Stimulated activated CD8-positive, alpha-beta memory T cell treated with anti-CD3 and anti-CD28 coated beads, Interleukin-15, amount 100 ng/mL, for 24 hours (primary cell): ENCODE measurements around the gene MYO1G.
"Not testable (repeated sequence)": the region's sequence is repeated elsewhere in the genome, so short reads cannot be mapped to it uniquely, and the experiment has no call there.

Source experiments
- DNase-seq: peaks from one replicate; pipeline ENCODE4 v3.0.0-alpha.2; 2020; ENCODE audit warnings: low read depth

The MYO1G gene

DNA sequence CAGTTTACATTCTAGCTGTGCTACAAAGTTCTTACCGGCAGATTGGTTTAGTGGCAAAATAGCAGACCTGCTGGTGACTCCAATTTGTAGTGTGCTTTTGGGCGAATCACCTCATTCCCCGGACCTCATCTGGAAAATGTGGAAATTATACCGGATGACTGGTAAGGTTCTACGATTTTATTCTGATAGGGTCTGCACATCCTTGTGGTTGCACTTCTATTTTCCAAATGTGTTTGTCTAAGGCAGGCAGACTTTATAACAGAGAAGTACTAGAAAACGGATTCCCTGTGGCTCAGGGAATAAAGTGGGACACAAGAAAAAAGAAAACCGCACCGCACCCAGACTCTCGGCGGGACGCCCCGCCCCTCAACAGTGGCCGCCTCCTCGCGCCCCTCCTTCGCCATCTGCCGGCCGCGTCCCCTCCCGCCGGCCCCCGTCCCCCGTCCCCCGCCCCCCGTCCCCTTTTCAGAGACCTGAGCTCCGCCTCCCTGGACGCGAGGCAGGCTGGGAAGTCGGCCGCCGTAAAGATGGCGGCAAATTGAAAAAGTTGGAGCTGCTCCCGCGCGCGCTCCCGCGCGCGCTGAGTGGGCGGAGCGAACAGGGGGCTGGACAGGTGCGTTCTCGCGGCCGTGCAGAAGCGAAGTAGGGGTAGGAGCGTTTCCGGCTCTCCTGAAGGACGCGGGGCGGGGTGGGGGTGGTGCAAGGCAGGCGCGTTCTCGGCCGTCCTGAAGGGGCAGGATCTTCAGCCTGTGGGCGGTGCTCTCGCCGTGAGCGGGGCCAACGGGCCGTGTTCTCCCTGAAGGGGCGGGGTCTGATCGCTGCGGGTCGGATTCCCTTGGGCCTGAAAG lies 20.7 kb upstream of the MYO1G start:
- DNase-seq = peak; percentile 92

DNA sequence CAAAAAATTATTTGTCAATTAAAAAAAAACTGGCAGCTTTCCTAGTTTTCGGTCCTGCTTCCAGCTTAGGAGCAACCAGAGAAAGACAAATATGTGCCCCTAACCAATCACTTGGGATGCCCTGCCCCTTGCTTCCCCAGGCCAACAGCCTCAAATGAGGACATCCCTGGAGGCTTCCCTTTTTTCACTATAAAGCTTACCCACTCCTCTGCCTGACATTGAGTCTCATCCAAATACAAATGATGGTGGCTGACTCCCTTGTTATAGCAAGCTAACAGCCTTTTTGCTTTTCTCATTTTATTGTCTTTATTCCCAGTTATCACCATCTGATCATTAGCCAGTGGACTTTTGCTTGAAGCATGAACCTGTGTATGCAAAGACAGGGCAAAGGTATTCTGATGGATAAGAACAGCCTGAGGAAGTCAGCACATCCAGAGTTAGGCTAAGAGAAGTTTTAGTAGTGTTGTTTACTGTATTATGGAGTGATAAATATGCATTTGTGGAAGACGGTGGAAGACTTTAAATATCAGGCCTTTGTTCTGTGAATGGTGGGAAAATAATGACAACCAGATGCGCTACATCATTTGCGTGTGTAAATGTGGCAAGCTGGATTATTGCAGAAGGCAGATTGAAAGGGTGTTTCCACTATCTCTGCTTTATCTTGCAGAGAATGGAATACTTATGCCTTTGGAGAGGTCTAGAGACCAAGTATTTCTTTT lies 19.5 kb upstream of the MYO1G start:
- no peak for DNase-seq

DNA sequence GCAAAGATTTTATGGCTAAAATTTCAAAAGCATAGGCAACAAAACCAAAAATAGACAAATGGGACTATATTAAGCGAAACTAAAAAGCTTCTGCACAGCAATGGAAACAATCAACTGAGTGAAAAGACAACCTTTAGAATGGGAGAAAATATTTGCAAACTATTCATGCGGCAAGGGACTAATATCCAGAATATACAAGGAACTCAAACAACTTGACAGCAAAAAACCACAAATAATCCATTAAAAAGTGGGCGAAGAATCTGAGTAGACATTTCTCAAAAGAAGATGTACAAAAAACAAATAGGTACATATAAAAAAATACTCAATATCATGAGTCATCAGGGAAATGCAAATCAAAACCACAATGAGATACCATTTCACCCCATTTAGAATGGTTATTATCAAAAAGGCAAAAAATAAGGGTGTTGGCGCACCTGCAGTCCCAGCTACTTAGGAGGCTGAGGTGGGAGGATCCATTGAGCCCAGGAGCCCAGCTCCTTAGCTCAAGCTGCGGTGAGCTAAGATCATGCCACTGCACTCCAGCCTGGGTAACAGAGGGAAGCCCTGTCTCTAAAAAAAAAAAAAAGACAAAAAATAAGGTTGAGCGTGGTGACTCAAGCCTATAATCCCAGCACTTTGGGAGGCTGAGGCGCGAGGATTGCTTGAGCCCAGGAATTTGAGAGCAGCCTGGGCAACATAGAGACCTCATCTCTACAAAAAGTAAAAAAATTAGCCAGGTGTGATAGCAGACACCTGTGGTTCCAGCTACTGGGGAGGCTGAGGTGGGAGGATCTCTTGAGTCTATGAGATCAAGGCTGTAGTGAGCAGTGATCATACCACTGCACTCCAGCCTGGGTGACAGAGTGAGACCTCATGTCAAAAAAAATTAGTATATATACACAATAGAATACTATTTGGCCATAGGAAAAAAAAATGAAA lies 17.0 kb upstream of the MYO1G start:
- DNase-seq = no peak

DNA sequence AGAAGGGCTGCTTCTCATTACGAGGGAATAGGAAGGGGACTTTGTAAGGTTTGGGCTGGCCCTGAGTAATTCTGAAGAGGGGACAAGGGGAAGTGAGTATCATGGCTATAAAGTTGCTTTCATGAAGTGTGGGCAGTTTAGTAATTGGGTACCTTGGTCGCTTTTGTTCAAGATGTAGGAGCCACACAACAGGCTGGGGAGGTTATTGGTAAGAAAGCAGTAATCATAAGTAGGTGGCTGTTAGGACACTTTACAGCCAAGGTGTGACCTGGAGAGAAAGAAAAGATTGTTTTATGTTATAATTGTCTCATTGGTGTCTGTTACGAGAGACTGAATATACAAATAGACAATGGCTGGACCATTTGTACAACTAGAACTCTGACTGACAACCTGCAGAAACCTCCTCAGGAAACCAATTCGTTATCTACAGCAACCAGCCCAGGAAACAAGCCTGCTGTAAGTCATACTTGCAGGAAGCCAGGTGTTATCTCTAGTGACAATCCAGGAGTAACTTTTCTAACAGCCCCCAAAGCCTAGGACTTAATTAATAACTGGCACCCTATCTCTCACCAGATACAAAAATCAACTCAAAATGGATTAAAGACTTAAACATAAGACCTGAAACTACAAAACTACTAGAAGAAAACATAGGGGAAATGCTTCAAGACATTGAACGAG lies 16.2 kb upstream of the MYO1G start:
- DNase-seq = no peak

DNA sequence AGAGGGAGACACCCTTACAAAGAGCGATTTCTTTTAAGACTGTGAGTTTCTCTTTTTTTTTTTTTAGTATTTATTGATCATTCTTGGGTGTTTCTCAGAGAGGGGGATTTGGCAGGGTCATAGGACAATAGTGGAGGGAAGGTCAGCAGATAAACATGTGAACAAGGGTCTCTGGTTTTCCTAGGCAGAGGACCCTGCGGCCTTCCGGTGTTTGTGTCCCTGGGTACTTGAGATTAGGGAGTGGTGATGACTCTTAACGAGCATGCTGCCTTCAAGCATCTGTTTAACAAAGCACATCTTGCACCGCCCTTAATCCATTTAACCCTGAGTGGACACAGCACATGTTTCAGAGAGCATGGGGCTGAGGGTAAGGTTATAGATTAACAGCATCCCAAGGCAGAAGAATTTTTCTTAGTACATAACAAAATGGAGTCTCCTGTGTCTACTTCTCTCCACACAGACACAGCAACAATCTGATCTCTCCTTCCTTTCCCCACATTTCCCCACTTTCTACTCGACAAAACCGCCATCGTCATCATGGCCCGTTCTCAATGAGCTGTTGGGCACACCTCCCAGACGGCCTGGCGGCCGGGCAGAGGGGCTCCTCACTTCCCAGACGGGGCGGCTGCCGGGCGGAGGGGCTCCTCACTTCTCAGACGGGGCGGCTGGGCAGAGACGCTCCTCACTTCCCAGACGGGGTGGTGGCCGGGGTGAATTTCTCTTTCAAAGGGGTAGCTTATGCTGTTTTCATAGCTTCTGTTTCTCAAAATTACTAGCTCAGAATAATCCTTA lies 13.4 kb upstream of the MYO1G start:
- not testable (repeated sequence) for DNase-seq

DNA sequence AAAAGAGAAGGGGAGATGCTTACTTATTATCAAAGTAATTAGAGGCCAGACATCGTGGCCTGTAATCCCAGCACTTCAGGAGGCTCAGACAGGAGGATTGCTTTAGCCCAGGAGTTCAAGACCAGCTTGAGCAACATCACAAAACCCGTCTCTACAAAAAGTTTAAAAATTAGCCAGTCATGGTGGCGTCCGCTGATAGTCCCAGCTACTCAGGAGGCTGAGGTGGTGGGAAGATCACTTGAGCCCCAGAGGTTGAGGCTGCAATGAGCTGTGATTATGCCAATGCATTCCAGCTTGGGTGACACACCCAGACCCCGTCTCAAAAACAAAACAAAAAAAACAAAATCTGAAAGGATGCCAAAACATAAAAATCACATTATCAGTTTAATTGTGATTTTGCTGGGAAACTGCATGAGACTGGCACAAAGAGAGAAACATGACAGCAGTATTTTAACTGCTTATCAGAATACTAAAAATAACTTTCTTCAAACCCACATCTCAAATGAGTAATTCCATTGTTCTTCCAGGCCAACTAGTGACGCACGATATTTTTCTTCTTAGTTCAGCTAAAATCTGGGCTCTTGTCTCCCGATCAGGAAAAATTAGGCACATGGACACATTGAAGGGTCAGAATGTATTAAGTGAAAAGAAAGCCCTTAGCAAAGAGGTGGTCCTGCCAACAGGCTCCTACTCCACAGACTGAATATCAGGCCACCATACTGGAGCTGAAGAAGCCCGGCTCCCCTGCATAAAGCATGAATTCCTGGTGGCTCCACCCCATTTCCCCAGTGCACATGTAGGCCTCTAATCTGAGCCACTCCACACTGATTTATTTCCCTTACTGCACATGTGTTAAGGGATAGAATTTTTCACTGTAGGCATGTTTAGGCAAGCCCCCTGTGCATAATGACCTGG lies 11.6 kb upstream of the MYO1G start:
- DNase-seq = no peak

DNA sequence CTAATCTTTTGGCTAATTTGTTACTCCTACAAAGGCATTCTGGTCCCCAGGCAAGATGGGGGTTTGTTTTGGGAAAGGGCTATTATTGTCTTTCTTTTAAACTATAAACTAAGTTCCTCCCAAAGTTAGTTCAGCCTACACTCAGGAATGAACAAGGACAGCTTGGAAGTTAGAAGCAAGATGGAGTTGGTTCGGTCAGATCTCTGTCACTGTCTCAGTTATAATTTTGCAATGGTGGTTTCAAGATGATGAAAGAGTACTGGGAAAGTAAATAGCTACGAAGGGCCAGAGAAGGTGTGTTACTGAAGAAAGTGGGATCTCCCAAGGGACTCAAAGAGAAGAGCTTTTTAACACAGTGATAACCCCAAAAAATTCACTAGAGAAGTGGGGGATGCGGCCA lies 10.3 kb upstream of the MYO1G start:
- DNase-seq = no peak

DNA sequence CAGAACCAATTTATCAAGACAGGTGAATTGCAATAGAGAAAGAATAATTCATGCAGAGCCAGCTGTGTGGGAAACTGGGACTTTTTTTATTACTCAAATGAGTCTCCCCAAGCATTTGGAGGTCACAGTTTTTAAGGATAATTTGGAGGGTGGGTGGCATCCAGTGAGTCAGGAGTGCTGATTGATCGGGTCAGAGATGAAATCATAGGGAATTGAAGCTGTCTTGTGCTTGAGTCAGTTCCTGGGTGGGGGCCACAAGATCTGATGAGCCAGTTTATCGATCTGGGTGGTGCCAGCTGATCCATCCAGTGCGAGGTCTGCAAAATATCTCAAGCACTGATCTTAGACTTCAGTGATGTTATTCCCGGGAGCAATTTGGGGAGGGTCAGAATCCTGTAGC lies 9.9 kb upstream of the MYO1G start:
- no peak for DNase-seq

DNA sequence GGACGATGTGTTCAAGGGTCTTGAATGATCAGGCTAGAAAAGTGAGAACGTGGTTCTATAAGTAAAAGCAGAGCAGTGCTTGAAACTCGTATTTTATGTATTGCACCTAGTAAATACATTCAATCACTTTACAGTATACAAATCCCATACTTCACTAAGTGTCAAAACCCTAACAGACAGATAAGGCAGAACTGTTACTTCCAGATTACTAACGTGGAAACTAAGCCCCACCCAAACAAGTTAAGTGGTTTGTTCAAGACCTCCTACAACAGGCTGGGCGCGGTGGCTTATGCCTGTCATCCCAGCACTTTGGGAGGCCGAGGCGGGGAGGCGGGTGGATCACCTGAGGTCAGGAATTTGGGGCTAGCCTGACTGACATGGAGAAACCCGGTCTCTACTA lies 9.2 kb upstream of the MYO1G start:
- no peak for DNase-seq

DNA sequence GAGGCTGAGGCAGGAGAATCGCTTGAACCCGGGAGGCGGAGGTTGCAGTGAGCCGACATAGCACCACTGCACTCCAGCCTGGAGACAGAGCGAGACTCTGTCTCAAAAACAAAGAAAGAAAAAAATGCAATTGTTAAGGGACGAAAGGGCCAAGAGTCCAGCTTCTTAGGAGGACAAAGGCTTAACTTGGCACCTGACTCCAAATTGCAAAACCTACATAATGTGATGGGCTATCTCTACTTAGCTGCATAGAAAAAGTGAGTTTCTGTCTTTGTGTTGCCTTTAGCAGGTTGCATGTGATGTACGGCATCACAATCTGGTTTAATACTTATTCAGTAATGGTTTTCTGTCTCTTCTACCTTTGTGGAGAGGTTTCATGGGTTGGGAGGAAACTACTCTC lies 8.6 kb upstream of the MYO1G start:
- DNase-seq = no peak

DNA sequence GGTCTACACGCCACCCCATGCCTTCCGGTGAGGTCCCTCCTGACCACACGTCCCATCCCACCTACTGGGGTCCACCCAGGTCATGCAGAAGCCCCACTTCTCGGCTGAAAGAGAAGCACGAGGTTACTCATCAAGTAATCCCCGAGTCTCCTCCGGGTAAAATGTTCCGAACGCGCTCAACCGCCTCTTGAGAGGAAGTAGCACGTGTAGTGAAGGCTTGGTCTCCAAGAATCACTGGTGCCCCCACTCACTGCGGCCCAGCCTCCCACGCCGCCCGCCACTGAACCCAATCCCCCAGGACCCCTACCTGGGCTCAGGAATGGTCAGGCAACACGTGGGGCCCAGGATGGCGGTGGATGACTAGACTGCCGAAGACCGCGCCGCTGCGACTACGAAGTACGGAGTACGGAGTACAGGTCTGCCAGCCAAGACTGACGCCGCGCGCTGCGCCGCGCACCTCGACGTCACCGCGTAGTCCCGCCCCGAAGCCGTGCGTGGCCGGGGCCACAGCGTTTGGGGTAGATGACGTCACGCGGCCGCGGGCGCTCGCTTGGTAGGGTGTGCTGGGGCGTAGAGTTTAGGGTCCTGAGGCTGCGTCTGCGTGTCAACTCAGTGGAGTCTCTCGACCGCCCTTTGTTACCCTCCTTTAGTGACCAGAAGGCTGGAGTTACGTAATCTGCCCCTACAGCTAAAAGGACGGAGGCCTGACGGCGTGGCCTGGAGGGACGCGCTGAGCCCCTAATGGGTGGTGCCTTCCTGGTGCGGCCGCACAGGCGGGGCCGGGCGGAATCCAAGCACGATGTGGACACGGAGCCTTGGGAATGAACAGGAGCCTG lies 7.6 kb upstream of the MYO1G start:
- DNase-seq = peak; percentile 95

DNA sequence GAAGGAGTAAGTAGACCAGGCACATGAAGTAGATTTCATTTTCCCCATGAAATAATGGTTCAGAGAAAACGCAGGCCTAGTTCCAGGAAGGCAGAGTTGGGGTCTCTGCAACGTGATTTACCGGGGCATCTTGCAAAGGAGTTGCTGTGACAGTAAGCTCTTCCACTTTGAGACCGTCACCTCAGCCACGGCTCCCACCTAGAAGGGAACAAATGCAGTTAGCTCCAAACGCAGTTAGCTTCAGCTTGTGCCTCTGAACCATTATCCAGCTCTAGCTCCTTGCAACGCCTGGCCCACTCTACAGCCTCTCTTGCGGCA lies 7.0 kb upstream of the MYO1G start:
- no peak for DNase-seq

DNA sequence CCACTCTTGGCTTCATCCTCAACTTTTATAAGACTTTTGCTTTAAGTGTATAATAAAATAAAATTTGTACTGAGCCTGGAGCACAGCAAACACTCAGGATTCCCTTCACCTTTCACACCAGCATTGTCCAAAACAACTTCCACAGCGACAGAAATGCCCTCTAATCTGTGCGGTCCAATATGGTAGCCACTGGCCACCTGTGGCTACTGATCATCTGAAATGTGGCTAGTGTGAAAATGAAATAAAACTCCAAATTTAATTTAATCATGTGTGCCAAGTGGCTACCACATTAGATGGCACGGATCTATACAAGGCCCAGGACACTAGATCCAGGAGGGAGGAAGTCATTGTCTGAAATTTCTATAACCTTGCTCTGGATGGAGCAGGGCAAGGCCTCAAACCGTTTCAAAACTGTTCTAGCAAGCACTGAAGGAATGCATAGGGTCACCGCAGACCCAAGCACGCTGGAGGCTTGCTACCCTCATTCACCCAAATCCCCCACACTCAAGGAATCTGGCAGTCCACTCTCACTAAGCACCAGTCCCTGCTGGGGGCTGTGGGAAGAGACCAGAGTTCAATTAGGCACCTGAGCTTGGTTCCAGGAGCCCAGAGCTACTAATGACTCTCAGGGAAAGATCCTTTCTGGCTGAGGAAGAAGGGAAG lies 6.3 kb upstream of the MYO1G start:
- DNase-seq = no peak

DNA sequence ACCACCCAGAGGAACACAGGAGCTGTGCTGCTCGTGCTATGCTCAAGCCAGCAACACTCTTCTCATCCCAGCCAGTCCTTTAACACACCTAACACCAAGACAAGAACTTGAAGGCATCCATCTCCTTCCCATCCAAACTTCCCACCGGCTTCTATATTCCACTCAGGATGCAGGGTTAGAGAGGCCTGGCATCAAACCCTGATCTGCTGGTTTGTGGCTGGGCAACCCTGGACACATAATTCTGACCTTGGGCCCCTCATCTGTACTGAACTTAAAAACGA lies 5.6 kb upstream of the MYO1G start:
- DNase-seq = no peak

DNA sequence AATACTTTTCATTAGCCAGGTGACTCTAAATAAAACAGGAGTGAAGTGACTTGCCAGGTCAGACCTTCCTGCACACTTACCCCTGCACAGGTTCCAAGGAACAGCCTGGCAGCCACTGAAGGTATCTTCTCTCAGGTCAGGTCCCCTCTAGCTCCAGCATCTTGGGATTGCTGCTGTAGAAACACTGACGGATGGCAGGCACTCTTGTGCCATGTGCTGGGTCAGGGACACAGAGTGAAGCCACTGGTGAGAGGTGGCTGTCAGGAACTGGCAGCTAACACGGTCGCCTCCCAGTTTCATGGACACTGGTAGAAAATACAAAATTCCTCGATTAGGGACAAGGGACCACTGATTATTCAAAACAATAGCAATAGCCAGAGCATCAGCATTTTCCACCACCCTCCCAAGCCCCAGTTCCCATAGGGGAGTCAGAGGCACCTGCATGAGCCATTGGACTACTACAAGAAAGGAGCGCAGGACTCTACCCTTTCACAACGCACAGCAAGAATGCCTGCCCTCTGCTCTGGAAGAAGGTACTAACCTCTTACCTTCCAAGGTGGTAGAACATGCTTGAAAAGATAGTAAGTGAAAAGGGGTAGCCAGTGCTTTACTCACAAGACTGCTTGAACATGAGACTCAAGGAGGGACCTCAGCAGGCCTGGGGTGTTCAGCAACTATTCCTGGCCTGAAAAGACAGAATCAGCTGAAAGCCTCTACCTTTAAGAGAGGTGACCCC lies 5.1 kb upstream of the MYO1G start:
- DNase-seq = no peak

DNA sequence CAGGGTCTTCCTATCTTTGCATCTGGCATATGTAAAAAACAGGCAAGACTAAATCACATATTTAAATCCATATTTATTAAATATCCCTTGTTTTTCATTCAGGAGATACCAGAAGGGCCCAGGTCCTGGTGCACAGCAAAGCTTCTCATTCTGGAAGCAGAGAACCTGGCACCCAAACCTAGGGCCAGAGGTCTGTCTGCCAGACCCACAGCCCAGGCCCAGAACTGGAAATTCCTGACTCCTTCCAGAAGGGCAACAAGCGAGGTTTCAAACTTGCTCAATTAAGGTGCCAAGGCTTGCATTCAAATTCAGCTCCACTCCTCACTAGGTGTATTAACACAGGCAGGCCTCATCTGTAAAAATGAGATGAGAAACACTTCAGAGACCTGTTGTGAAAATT lies 4.2 kb upstream of the MYO1G start:
- no peak for DNase-seq

DNA sequence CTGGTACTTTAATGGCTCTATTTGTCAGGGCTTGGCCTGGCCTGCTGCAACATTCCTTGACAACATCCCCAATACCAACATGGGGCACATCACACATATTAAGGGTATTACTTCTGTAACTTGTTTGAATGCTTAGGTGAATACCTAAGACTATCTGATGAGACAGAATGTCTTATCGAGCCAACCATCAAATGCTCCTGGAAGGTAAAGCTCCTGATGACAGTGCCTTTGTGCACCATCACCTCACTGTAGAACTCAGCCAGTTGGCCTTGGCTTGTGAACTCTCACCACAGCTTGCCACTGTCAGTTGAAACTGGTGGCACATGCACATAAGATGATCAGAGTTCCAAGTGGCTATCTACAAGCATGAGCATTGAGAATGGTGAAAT lies 3.7 kb upstream of the MYO1G start:
- DNase-seq = no peak

DNA sequence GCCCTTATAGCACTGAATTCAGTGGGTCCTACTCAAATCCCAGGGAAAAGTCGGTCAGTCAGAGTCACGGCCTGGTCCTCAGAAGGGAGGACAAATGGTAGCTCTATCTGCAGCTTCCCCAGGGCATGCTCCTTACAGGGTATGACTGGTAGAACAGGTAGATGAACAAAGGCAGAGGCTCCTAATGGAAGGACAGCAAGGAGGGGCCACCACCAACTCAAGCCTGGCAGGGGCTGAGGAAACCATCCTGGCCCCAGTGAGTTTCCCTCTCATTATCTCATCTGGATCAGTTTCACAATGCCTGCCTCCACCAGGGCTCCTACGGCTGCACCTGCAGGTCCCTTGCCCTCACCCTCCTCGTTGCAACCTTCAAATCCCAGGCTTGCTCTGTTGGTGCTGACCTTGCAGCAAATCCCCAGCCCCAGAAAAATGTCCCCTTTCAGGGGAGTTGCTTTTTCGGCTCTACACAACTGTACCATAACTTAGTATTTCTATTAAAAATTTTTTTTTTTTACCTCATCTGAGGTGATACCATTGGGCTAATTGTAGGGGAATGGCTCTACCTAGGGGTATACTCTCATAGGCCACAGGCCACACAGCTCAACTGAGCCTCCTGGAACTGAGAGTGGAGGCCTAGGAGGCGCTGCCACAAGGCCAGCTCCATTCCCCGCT lies 2.4 kb upstream of the MYO1G start:
- no peak for DNase-seq
